ENCODE results near the gene KMT2B.

The KMT2B gene

DNA sequence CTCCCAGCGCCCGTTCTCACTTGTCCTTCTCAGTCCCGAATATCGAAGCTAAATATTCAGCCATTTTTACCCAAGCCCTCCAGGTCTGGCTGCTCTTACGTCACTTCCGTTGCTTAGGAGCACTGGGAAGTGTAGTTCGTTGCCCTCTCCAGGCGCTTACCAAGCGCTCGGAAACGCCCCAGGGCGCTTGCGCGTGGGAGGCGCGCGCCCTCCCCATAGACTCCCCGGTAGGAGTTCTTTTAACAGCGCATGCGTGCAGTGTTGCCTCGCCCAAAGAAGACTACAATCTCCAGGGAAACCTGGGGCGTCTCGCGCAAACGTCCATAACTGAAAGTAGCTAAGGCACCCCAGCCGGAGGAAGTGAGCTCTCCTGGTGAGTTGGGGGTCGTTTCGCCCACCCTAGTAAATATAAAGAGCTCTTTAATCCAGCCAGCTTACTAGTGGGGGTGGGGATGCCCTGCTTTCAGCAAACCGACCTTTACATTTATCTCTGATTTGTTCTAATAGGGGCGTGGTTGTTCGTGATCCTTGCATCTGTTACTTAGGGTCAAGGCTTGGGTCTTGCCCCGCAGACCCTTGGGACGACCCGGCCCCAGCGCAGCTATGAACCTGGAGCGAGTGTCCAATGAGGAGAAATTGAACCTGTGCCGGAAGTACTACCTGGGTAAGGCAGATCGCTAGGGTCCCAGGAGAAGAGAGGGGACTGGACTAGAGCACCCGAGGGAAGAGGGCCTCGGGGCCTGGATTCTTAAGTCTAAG is 27.7 kb downstream of the KMT2B start, which contains the start of the genes PSENEN and U2AF1L4:
Gene PSENEN, plus strand, starts transcription at position 324 of the 759 bp plus-strand sequence. Its CDS starts 280 bp downstream, at position 604.
Gene U2AF1L4, minus strand, starts transcription at position 91 of the 759 bp plus-strand sequence. Its CDS starts 27 bp downstream, at position 64.
- H3K4me3 ChIP-seq (ENCODE audit: low read depth, low read length): peak within 1 kb of the TSS; percentile 94
- TF ChIP-seq, protein P1, sequence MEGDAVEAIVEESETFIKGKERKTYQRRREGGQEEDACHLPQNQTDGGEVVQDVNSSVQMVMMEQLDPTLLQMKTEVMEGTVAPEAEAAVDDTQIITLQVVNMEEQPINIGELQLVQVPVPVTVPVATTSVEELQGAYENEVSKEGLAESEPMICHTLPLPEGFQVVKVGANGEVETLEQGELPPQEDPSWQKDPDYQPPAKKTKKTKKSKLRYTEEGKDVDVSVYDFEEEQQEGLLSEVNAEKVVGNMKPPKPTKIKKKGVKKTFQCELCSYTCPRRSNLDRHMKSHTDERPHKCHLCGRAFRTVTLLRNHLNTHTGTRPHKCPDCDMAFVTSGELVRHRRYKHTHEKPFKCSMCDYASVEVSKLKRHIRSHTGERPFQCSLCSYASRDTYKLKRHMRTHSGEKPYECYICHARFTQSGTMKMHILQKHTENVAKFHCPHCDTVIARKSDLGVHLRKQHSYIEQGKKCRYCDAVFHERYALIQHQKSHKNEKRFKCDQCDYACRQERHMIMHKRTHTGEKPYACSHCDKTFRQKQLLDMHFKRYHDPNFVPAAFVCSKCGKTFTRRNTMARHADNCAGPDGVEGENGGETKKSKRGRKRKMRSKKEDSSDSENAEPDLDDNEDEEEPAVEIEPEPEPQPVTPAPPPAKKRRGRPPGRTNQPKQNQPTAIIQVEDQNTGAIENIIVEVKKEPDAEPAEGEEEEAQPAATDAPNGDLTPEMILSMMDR (IDR thresholded peaks at IDR 0.05; ENCODE audit: low read depth, low read length): no peak

- H3K4me3 ChIP-seq (ENCODE audit: low read depth, low read length): peak overlapping the region; percentile 94
- TF ChIP-seq, protein P1 (IDR thresholded peaks at IDR 0.05; ENCODE audit: low read depth, low read length): no peak
These were observed 28.3 kb downstream of the KMT2B start for GRCh38 chr19:35746087-35746462.

GRCh38 chr19:35746531-35746930 is 28.7 kb downstream of the KMT2B start:
- TF ChIP-seq, protein P1 (IDR thresholded peaks at IDR 0.05; ENCODE audit: low read depth, low read length): no peak
- H3K4me3 ChIP-seq (ENCODE audit: low read depth, low read length): peak overlapping the region; percentile 94

DNA sequence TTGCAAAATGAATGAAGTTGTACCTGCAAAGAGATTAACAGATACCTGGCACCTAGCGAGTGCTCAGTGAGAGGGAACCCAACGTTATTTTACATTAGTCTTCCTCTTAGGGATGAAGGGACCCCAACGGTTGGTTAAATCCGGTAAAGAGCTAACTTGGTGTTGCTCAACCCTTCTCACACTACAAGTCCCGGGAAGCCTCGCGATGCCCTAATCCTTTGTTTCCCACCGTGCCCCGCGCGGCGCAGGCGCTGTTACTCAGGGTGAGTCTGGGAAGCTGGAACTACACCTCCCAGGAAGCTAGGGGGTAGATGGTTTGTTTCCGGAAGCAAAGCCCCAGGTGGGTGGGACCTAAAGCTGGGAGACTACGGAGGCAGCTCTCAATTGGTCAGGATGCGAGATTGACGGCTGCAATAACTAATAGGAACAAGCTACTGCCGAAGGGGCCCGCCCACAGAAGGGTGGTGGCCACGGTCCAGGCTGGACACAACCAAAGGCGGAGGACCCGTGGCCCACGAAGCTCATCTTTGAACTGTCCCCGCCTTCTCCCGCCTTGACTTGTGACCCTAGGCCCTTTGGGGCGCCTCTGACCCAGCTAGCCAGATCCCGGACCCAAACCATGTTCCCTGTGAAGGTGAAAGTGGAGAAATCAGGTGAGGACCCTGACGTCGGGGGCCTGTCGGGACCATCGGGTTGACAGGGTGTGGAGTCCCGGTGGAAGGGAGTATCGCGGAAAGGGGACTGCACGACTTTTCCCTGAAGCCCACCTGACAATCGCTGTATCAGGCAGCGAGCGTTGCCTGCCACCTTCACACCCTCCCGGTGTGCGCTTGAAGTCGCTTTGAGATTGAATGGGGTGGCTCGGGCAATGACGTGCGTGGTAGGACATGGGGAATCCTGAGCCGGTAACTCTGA is 30.6 kb downstream of the KMT2B start, which contains the start of gene LIN37:
Gene LIN37, plus strand, starts transcription at position 471 of the 915 bp plus-strand sequence. Its CDS starts 149 bp downstream, at position 620.
- TF ChIP-seq, protein P1 (IDR thresholded peaks at IDR 0.05; ENCODE audit: low read depth, low read length): no peak
- peak within 1 kb of the TSS; percentile 85 for H3K4me3 ChIP-seq (ENCODE audit: low read depth, low read length)

DNA sequence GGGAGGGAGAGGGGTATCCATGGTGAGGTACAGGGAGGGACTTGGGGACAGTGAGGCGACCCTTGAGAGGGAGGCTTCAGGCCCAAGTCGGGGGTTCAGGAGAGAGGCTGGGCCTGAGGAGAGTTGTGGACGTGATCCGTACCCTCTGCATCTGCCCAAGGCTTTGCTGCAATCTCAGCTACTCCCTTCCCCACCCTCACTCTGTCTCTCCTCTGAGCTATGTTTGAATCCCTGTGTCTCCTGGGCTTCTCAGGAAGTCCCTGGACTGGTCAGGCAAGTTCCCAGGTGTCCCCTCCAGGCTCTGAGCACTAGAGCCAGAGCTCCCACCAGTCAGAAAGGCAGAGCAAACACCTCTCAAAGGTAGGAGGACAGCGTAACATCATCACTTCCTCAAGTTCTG is 32.4 kb downstream of the KMT2B start:
- TF ChIP-seq, protein P1 (IDR thresholded peaks at IDR 0.05; ENCODE audit: low read depth, low read length): no peak

GRCh38 chr19:35751839-35752745 is 34.3 kb downstream of the KMT2B start:
- no peak overlapping the region for H3K4me3 ChIP-seq (ENCODE audit: low read depth, low read length)
- TF ChIP-seq, protein P1 (IDR thresholded peaks at IDR 0.05; ENCODE audit: low read depth, low read length): no peak

More for the DNA sequence above, 32.4 kb downstream of the KMT2B start:
- H3K4me3 ChIP-seq (ENCODE audit: low read depth, low read length): no peak overlapping the region

All from WI38 (cell line).